GM18907 (cell line): ENCODE measurements around the gene TAS2R1.

Experiments
- ATAC-seq: cut with Tn5 transposase; IDR thresholded peaks from one replicate; pipeline ENCODE4 v1.9.1; 2021; ENCODE audit warnings: mild to moderate bottlenecking, moderate library complexity; ENCODE audit not compliant: unreplicated experiment

Gene TAS2R1, protein sequence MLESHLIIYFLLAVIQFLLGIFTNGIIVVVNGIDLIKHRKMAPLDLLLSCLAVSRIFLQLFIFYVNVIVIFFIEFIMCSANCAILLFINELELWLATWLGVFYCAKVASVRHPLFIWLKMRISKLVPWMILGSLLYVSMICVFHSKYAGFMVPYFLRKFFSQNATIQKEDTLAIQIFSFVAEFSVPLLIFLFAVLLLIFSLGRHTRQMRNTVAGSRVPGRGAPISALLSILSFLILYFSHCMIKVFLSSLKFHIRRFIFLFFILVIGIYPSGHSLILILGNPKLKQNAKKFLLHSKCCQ

DNA sequence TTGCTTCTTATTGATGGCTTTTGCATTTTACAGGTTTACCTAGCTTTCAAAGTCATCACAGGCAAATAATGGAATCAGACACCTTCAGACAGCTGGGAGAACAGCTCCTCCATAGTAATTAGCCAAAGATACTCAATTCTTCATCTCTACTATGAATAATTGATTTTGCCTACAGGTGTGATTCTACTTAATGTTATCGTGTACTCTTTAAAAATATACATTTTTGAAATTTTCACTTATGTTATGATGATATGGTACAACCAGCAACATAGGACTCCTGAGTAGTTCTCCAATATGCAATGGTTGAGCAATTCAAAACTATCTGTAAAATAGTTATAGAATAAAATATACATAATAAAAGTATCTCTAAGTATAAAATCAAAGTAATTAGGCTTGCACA, at the start of gene TAS2R1:
Gene TAS2R1 (minus strand): TSS at position 101 of the 400 bp plus-strand sequence. CDS start 319 bp downstream, outside the sequence.
- ATAC-seq, result no peak

DNA sequence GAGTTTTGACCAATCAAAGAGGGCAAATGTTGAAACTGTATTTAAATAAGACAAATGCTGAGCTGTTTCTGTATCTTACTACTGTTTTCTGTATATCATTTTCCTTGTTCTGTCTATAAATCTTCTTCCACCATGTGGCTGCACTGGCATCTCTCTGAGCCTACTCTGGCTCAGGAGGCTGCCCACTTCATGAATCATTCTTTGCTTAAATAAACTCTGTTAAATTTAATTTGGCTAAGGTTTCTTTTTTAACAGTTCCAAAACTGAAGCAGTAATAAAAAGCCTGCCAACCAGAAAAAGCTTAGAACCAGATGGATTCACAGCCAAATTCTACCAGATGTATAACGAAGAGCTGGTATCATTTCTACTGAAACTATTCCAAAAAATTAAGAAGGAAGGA, 40.2 kb upstream of the TAS2R1 start:
- ATAC-seq, result no peak

DNA sequence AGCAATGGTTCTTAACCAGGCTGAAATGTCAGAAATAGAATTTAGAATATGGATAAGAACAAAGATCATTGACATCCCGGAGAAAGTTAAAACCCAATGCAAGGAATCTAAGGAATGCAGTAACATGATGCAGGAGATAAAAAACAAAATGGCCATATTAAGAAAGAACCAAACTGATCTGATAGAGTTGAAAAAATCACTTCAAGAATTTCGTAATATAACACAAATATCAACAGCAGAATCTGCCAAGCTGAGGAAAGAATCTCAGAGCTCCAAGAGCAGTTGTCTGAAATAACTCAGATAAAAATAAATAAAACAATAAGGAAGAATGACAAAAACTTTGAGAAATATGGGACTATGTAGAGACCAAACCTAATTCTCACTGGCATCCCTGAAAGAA, 37.8 kb upstream of the TAS2R1 start:
- ATAC-seq, result no peak

DNA sequence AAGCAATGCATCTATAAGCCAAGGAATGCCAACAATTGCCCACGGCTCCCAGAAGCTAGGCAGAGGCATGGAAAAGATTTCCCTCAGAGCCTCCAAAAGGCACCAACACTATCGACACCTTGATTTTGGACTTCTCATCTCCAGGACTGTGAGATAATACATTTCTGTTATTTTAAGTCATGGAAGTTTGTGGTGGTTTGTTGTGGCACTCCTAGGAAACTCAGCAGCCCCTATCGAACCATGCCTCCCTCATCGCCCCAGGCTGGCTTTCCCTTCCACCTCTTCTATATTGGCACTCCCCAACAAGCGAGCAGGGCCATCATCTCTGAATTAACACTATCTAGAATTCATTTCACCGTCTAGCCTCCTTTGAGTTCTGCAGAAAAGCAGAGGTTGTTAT, 33.7 kb upstream of the TAS2R1 start:
- no peak for ATAC-seq

DNA sequence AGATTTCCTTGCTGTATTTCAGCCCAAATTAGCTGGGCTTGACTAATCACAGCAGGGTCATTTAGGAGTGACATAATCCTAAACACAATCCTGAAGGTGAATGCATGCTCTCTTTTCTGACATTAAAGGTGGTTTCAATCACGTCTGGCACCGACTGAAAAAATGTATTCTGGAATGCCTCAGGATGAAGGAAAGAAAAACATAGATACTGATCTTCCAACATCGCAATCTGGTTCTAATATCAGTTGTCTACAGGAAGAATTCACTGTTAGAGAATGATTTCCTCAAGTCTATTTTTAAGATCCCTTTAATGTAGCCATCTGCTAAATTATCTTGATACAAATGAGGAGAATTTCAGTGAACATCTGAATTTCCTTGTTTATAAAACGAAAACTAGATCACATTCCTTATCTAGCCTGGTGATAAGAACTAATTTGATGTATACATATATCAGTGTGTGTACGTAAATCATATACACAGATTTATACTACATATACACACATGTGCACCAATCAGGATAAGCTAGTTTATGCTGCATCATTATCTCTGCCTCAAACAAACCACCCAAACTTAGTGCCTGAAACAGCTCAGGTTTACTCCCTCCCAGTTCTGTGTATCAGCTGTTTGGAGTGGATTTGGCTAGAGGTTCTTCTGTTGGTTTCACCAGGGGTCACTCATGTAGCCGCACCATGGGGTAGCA, 31.3 kb upstream of the TAS2R1 start:
- ATAC-seq, result no peak

DNA sequence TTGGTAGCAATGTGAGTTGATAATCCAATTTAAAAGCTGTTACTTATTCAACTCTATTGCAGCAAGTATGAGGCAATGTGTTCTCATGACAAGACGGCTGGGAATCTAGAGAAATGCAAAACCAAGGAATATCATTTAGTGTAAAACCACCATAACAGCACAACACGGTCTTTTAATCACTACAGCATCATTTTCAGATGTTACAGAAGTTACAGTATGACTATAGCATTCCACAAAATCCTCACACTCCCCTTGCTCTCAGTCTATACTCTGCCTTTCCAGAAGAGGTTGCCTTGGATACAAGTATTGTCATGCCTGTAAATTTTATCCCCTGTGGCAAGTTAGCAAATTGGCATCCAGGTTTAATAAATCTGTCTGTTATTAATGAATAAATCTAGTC, 28.6 kb upstream of the TAS2R1 start:
- no peak for ATAC-seq

DNA sequence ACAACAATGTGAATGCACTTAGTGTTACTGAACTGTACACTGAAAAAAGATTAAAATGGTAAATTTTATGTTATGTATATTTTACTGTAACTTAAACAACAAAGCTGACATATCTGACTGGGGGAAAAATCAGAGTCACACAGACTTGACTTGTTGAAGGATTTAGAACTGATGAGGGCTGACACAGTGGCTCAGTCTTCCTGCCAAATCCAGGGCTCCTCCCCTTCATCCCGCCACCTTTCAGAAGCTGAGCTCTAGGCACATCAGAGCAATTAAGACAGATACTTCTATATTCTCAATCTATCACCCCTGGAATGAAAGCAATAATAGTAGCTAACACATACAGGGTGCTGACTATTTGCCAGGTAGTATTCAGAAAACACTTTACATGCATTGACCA, 27.7 kb upstream of the TAS2R1 start:
- no peak for ATAC-seq

DNA sequence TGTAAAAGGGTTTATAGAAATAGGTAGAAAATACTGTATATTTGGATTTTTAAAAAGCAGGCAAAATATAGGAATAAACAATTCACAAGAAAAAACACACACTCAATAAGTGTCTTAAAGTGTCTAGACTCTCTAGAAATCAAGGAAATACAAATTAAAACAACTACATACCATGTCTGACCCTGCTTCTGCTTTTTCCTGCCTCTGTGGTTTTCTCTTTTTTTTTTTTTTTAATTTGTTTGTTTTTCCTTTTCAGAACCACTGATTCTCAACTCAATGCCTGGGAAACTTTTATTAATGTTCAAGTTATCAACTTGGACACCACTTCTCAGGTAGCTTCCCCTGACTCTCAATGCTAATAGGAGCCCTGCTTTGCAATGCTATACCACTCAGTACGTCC, 25.5 kb upstream of the TAS2R1 start:
- ATAC-seq, result no peak

DNA sequence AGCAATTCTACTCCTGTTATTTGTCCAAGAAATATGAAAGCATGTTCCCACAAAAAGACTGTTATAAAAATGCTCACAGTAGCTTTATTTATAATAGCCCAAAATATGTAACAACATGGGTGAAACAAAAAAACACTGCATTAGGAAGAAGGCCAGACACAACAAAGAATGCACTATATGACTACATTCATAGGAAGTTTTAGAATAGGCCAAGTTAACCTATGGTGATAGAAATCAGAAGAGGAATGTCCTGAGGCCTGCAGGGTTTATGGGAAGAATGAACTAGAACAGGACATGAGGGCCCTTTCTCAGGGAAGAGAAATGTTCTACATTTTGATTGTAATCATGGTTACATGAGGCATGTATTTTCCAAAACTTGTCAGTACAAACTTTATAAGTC, 24.7 kb upstream of the TAS2R1 start:
- ATAC-seq, result no peak

DNA sequence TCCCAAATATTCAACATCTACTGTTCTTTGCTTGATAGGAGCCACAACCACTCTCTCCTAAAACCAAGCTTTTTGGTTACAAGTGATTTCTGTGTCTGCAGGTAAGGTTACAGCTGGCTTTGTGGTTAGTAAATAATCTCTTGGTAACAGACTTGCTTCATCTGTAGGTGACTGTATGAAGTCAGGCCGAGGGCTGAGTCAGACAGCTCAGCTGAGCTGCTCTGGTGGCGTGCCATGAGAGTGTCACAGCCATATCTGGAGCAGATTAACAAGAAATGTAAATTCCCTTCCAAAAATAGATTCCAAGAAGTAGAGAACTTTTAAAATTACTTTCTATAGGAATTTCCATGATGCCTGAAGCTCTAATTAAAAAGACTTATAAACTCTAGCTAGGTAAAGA, 23.7 kb upstream of the TAS2R1 start:
- peak; percentile 99 for ATAC-seq

DNA sequence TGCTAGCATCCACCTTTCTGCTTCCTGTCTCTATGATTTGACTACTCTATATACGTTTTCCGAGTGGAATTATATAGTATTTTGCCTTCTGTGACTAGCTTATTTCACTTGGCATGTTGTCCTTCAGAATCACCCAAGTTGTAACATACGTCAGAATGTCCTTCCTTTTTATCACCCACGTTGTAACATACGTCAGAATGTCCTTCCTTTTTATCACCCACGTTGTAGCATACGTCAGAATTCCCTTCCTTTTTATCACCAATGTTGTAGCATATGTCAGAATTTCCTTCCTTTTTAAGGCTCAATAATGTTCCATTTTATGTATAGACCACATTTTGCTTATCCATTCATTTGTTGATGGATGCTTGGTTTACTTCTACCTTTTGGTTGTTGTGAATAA, 22.9 kb upstream of the TAS2R1 start:
- no peak for ATAC-seq

DNA sequence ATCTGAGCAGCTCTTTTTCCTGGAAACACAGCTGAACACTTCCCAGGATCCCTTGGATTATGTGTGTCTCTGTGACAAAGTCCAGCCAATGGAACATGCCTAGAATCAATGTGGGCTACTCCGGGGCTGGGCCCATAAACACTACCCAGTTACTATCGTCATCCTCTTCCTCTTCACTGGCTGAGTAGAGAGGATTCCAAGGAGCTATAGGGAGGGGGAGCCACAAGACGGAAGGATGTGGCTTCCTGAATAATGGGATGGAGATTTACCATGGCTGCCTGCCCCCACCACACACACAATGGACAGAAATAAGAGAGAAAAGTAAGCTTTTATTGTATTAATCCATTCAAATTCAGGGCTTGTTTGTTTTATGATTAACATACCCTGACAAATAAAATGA, 22.1 kb upstream of the TAS2R1 start:
- ATAC-seq, result no peak

DNA sequence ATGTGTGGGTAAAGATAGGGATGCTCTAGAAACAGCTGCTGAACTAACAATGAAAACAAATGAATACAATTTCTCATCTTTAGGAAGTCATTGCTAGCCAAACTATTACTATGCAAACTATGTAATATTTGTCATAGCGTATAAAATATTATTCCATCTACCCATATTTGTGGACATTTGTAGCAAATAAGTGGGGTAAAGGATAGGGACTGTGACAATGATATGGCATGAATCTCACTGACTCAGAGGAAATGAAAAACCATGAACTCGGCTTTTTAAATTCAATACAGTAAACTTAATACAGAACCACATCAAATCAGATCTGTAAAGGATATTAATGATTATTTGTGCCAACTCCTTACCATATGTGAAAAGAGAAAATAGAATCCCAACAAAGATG, 16.7 kb upstream of the TAS2R1 start:
- no peak for ATAC-seq

DNA sequence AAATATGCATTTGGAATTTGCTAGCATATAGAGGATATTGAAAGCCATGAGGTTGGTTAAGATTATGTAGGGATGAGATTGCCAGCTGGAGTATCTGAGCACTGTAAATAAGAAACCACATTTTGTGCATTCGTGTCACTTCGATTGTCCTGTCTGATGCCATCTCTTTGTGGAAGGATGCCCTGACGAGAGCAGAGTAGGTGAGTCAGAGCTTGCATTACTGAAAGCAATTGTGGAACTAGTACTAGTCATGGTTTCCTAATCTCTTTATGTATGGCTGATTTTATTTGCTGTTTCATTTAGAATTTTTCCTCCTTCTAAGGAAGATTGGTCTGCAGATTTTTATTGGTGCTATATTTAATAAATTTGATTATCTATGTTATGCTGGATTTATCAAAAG, 14.5 kb upstream of the TAS2R1 start:
- ATAC-seq, result no peak

DNA sequence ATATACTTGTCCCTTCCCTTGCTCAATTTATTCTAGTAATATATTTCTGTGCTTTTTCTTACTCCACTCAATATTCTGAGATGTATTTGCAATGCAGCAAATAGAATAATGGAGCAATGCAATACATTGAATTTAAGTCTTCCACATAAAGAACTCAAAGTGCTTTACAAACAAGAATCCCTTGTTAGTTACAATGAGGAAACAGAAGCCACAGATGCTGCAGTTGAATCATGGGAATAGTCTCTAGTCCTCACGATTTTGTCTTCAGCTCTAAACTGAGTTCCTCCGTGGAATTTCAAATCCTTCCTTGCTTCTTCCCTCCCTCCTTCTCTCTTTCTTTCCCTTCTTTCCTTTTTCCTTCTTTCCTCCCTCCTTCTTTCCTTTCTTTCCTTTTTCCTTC, 12.5 kb upstream of the TAS2R1 start:
- no peak for ATAC-seq

DNA sequence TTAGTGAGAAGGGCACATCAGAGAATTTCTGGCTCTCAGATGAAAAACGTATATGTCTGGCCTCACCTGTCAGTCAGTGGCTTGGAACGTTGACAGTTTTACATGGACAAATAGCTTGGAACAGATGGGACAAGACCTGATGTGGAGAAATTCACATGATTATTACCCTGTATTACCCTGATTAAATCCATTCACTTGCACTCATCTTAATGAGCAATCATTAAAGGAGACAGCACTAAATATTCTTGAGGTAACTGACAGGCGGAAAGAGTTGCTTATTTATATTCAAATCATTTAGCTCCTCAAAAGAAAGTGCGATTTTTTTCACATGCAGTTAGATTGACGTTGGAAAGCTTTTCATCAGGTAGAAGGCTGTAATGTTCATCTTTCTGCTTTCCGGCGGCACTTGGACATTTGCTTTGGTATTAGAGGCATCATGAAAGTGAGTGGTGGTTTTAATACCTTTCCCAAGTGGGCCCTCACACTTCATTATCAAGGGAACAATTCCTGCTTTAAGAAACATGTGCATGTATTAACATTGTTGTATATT, 11.7 kb upstream of the TAS2R1 start:
- no peak for ATAC-seq

DNA sequence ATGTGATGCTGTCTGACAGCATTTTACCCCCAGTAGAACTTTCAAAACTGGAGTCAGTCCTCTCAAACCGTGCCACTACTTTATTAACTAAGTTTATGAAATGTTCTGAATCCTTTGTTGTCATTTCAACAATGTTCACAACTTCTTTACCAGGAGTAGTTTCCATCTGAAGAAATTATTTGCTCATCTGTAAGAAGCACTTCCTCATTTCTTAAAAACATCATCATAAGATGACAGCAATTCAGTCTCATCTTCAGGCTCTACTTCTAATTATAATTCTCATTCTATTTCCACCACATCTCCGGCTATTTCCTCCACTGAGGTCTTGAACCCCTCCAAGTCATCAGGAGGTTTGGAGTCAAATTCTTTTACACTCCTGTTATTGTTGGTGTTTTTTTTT, 2.3 kb upstream of the TAS2R1 start:
- no peak for ATAC-seq

DNA sequence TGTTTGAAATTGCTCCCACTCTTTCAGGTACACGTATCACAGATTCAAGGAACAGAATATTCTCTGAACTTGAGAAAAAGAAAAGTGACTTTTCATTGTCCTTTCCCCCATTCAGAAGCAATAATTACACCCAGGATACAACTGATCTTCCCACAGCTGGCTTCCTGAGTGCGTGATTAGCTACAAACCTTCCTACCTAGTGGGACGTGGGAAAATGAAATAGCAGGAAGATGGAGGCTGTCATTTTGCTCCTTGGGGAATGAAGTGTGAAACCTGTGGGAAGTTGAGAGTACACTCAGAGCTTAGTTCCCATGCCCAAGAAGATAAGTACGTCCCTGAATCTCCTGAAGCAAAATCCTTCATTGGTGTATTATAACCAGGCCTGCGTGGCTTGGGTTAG, 2.6 kb downstream of the TAS2R1 start:
- no peak for ATAC-seq

DNA sequence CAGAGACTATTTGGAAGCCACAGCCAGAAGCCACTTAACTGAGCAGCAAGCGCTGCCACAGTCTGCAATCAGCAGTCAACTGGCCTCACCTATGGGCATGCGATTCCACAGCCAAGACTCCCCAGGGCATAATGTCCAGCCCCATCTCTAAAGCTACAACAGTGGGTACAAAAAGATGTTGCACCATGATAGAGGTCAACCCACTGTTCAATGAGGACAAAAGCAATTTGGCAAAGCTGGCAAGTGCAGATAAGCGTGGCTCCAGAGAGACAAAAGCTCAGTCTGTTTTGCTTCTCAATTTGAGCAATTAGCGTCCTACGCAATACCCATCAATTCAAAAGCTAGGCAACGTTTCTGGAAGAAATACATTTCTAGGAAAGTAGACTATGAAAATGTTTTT, 3.2 kb downstream of the TAS2R1 start:
- no peak for ATAC-seq

DNA sequence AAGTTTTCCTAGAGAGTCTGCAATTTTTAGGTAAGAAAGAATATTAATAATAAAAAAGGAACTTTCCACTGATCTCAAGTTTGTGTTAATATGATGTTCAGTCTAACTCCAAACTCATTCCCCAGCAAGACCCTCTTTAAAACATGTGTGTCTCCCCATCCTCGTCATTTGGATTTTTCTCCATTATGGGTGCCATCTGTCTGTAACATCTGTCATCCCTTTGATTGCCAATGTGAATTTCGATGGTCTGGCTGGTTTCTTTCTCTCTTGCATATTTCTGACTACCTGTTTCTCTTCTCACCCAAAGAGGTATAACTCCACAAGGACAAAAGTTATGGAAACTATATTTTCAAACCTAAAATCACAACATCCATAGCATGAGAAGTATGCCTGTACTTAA, 4.4 kb downstream of the TAS2R1 start:
- no peak for ATAC-seq

DNA sequence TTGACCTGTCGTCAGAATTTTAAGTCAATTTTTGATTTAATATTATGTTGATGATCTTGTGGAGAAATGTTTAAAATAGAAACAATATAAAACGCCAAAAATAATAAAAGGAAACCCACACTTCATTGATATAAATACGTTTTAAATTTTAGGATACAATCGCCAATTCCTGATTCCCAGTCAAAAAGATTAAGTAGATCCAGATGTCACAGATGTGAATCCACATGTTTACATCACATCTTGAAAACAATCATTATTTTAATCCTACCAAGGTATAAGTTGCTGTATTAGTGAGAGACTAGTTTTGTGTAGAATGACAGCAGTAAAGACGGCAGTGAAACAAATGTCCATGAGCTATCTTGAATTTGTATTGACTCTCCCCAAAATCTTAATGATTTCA, 4.9 kb downstream of the TAS2R1 start:
- ATAC-seq, result no peak

DNA sequence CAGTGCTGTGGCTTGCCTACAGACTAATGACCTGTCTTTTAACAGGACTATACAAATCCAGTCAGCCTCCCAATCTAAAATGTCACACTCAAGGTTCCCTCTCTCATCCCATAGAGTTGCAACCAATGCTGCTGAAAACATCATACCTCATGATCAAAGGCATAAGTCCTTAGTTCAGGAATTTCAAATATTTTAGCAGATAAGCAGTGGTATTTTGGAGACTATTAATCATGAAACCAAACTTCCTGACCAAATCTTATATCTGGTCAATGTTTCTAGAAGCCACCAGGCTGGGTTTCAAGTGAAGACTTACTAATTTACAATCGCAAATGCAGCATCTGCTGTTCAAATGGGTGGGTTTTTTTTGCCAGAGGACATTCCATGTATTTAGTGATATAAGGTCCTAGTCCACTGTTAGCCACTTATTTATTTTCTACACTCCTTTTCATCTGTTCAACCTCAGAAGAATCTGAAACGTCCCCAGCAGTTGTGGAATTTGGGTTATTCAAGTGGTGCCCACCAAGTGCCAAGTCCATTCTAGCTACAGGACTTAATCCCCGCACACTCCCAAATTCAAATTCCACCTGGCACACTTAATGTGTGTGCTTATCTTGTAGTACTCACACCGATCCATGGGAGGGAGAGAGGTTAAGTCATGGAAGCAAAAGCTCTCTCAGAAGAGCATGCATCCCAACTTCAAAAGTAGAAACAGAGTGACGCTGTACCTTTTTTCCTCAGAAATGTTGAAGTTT, 5.8 kb downstream of the TAS2R1 start:
- ATAC-seq, result no peak
